ENCODE data around the gene VPS16. TPM values are rescaled to one million over a fixed set of nuclear protein-coding genes. Genes with fewer than 3 reads are reported as not detected.

VPS16 gene
- total and polyA plus RNA-seq, 2 of the 8 experiments (the other 6 are each of a cell fraction or from before 2014, with no cell fraction given) = 23.8 to 25.9 TPM

GRCh38 chr20:2814076-2814475 is 26.5 kb upstream of the VPS16 start (continued):
- TF ChIP-seq RFX5 (IDR thresholded peaks at IDR 0.05; ENCODE audit: borderline replicate concordance, low read depth, low read length) = no peak
